IMR-90 (cell line): ENCODE data around the gene UBN1. TPM values are rescaled to one million over a fixed set of nuclear protein-coding genes. Genes with fewer than 3 reads are reported as not detected.

Experiments
- ATAC-seq: fragments of 200-7000 bp; cut with Tn5 transposase; 2 replicates; pipeline ENCODE4 v1.9.1; 2020; ENCODE audit warnings: low read depth, mild to moderate bottlenecking, moderate library complexity
- BruUV-seq: library from RNA; stranded (reverse); fragments of 400-500 nt; replicated peaks from 2 replicates; lab custom pipeline; 2021; lab: Mats Ljungman, UMichigan
- CTCF ChIA-PET: fragments of 300-600 bp; formaldehyde crosslinking; extraction: SDS; loops from one replicate; lab custom pipeline; 2021; ENCODE audit warnings: antibody characterized with exemption; lab: Yijun Ruan, JAX
- POLR2A ChIA-PET: fragments of 300-600 bp; sonication (Branson Sonifier 250); formaldehyde crosslinking; loops from one replicate; lab custom pipeline; 2022; ENCODE audit warnings: antibody characterized with exemption; ENCODE audit not compliant: unreplicated experiment; lab: Charles Lee
- DNase-seq: peaks from one replicate; pipeline ENCODE4 v3.0.0; 2013
- H2AFZ ChIP-seq: replicated peaks from 2 replicates; pipeline ENCODE3; 2013; ENCODE audit warnings: low read length, mild to moderate bottlenecking; ENCODE audit not compliant: poor library complexity
- H2AK5ac ChIP-seq: 2 replicates; pipeline ENCODE4 v1.6.1; 2013; ENCODE audit warnings: low read depth, low read length, inconsistent platforms
- H2AK9ac ChIP-seq: replicated peaks from 2 replicates; pipeline ENCODE3; 2013; ENCODE audit warnings: mild to moderate bottlenecking, low read depth, low read length, moderate library complexity; ENCODE audit not compliant: poor library complexity
- H2BK120ac ChIP-seq: 2 replicates; pipeline ENCODE4 v1.6.1; 2013; ENCODE audit warnings: low read depth, low read length, inconsistent platforms
- H2BK15ac ChIP-seq: 3 replicates; pipeline ENCODE4 v1.6.1; 2013; ENCODE audit warnings: low read depth, low read length, inconsistent platforms
- H2BK20ac ChIP-seq: 2 replicates; pipeline ENCODE4 v1.6.1; 2013; ENCODE audit warnings: low read depth, mild to moderate bottlenecking, inconsistent platforms, low read length, moderate library complexity
- H2BK5ac ChIP-seq: 2 replicates; pipeline ENCODE4 v1.6.1; 2013; ENCODE audit warnings: mild to moderate bottlenecking, low read depth, low read length, inconsistent platforms; ENCODE audit not compliant: poor library complexity, severe bottlenecking
- H3K14ac ChIP-seq: replicated peaks from 2 replicates; pipeline ENCODE4 v1.6.1; 2013; ENCODE audit warnings: low read depth, low read length, inconsistent platforms
- H3K18ac ChIP-seq: 2 replicates; pipeline ENCODE4 v1.6.1; 2013; ENCODE audit warnings: low read depth, low read length, control low read depth
- H3K23ac ChIP-seq: 2 replicates; pipeline ENCODE4 v1.6.1; 2013; ENCODE audit warnings: low read depth, low read length, inconsistent platforms
- H3K27ac ChIP-seq: 2 replicates; pipeline ENCODE4 v1.5.1; 2013; ENCODE audit warnings: mild to moderate bottlenecking, control low read depth, low read length; ENCODE audit not compliant: insufficient read depth
- H3K27me3 ChIP-seq: 2 replicates; pipeline ENCODE4 v1.6.1; 2013; ENCODE audit warnings: low read length; ENCODE audit not compliant: control insufficient read depth, insufficient read depth
- H3K36me3 ChIP-seq: 2 replicates; pipeline ENCODE4 v1.6.1; 2013; ENCODE audit warnings: low read length, mixed read lengths; ENCODE audit not compliant: control insufficient read depth, insufficient read depth
- H3K4ac ChIP-seq: 2 replicates; pipeline ENCODE4 v1.6.1; 2013; ENCODE audit warnings: low read depth, low read length, inconsistent platforms
- H3K4me1 ChIP-seq: 2 replicates; pipeline ENCODE4 v1.6.1; 2013; ENCODE audit warnings: low read length, mixed read lengths; ENCODE audit not compliant: control insufficient read depth, insufficient read depth
- H3K4me2 ChIP-seq: 2 replicates; pipeline ENCODE4 v1.6.1; 2013; ENCODE audit warnings: low read depth, mild to moderate bottlenecking, control low read depth, low read length, moderate library complexity
- H3K4me3 ChIP-seq: 2 replicates; pipeline ENCODE4 v1.5.1; 2013; ENCODE audit warnings: low read depth, mild to moderate bottlenecking, control low read depth, low read length, moderate library complexity; ENCODE audit not compliant: insufficient read depth
- H3K56ac ChIP-seq: 2 replicates; pipeline ENCODE4 v1.6.1; 2013; ENCODE audit warnings: low read length, inconsistent platforms; ENCODE audit not compliant: insufficient read depth; ENCODE audit errors: extremely low read depth
- H3K79me1 ChIP-seq, 2 experiments: 2 replicates each; pipeline ENCODE4 v1.6.1; 2013; ENCODE audit warnings: low read length in 2 of 2, inconsistent platforms in 1 of 2, low read depth in 1 of 2
- H3K9ac ChIP-seq: 2 replicates; pipeline ENCODE4 v1.6.1; 2013; ENCODE audit warnings: low read depth, low read length, control low read depth
- H3K9me1 ChIP-seq: 2 replicates; pipeline ENCODE4 v1.6.1; 2013; ENCODE audit warnings: low read length, inconsistent platforms; ENCODE audit not compliant: insufficient read depth
- H3K9me3 ChIP-seq: 2 replicates; pipeline ENCODE4 v1.6.1; 2013; ENCODE audit warnings: low read length; ENCODE audit not compliant: control insufficient read depth, insufficient read depth
- H4K20me1 ChIP-seq: 2 replicates; pipeline ENCODE4 v1.6.1; 2013; ENCODE audit warnings: low read length, inconsistent platforms; ENCODE audit not compliant: insufficient read depth
- H4K5ac ChIP-seq: 2 replicates; pipeline ENCODE4 v1.6.1; 2013; ENCODE audit warnings: mild to moderate bottlenecking, low read depth, low read length, control low read depth
- H4K8ac ChIP-seq, 2 experiments: 2 replicates each; pipeline ENCODE4 v1.6.1; 2013; ENCODE audit warnings: low read depth in 2 of 2, low read length in 2 of 2, control low read depth in 1 of 2, inconsistent platforms in 1 of 2
- H4K91ac ChIP-seq: 2 replicates; pipeline ENCODE4 v1.6.1; 2013; ENCODE audit warnings: low read depth, low read length, inconsistent platforms; ENCODE audit not compliant: insufficient read depth
- BHLHE40 ChIP-seq: fragments of 150-350 bp; IDR thresholded peaks from 2 replicates; pipeline ENCODE4 v1.6.1; 2016; ENCODE audit warnings: mild to moderate bottlenecking, low read depth, low read length
- CEBPB ChIP-seq: IDR thresholded peaks from 2 replicates; pipeline ENCODE4 v1.6.1; 2012; ENCODE audit warnings: low read depth, low read length, improper control_type of control experiment
- CTCF ChIP-seq: conservative IDR thresholded peaks from 2 replicates; pipeline ENCODE4 v1.5.1; 2012; ENCODE audit warnings: mild to moderate bottlenecking, low read depth, low read length, improper control_type of control experiment
- ELK1 ChIP-seq: fragments of 150-350 bp; IDR thresholded peaks from 2 replicates; pipeline ENCODE4 v1.6.1; 2016; ENCODE audit warnings: low read depth, mild to moderate bottlenecking, low read length, moderate library complexity, borderline replicate concordance
- MAFK ChIP-seq: IDR thresholded peaks from 2 replicates; pipeline ENCODE4 v1.6.1; 2012; ENCODE audit warnings: low read depth, low read length, improper control_type of control experiment
- MAZ ChIP-seq: IDR thresholded peaks from 2 replicates; pipeline ENCODE4 v1.6.1; 2012; ENCODE audit warnings: low read depth, mild to moderate bottlenecking, low read length, improper control_type of control experiment, moderate library complexity, borderline replicate concordance
- NFE2L2 ChIP-seq: fragments of 150-350 bp; IDR thresholded peaks from 2 replicates; pipeline ENCODE4 v1.6.1; 2016; ENCODE audit warnings: low read depth, mild to moderate bottlenecking, low read length
- POLR2A ChIP-seq: IDR thresholded peaks from 2 replicates; pipeline ENCODE4 v1.6.1; 2012; ENCODE audit warnings: mild to moderate bottlenecking, low read depth, low read length
- RAD21 ChIP-seq: IDR thresholded peaks from 2 replicates; pipeline ENCODE4 v1.6.1; 2012; ENCODE audit warnings: low read length, improper control_type of control experiment
- RCOR1 ChIP-seq: IDR thresholded peaks from 2 replicates; pipeline ENCODE4 v1.6.1; 2012; ENCODE audit warnings: mild to moderate bottlenecking, low read length, improper control_type of control experiment; ENCODE audit not compliant: insufficient replicate concordance
- RFX5 ChIP-seq: IDR thresholded peaks from 2 replicates; pipeline ENCODE4 v1.8.0; 2012; ENCODE audit warnings: low read depth, mild to moderate bottlenecking, low read length, moderate library complexity
- SMC3 ChIP-seq: fragments of 150-350 bp; IDR thresholded peaks from 2 replicates; pipeline ENCODE4 v1.6.1; 2016; ENCODE audit warnings: low read depth, mild to moderate bottlenecking, antibody characterized with exemption, low read length, moderate library complexity
- USF2 ChIP-seq: fragments of 150-350 bp; IDR thresholded peaks from 2 replicates; pipeline ENCODE4 v1.6.1; 2017; ENCODE audit warnings: mild to moderate bottlenecking, antibody characterized with exemption, low read length, low read depth
- WGBS, 2 experiments: methylation state at CpG; one replicate each; pipeline versions ENCODE4 v1.1.5 to v1.1.7; 2013; ENCODE audit warnings: missing lambda C conversion rate in 2 of 2; ENCODE audit not compliant: insufficient read length in 1 of 2; ENCODE audit errors: extremely low coverage in 2 of 2; 5-methylcytosine and 5-hydroxymethylcytosine counted together
- dilution Hi-C: fragments of 300-500 bp; cut with HindIII; formaldehyde crosslinking; loops from one replicate; pipeline ENCODE4 v1.14.3; 2018; ENCODE audit warnings: low sequenced_read_pairs; ENCODE audit not compliant: unreplicated experiment
- in situ Hi-C: fragments of 300-500 bp; cut with MboI; formaldehyde crosslinking; loops from 3 replicates; pipeline ENCODE4 v1.14.3; 2019; ENCODE audit warnings: low sequenced_read_pairs, inconsistent platforms, mixed read lengths
- intact Hi-C: fragments of 100-400 bp; cut with micrococcal nuclease; formaldehyde crosslinking; loops from 2 replicates; pipeline ENCODE4 v1.10.0; 2022
- polyA plus RNA-seq, 3 experiments: library from polyadenylated mRNA; depleted of rRNA; stranded (reverse); fragments of >200 nt; gene quantifications; 2 replicates each; pipeline ENCODE4 v1.2.3, GENCODE V29; 2012; ENCODE audit warnings: low replicate concordance in 1 of 3
- total RNA-seq: library from RNA; depleted of rRNA; stranded (reverse); fragments of >200 nt; gene quantifications from 2 replicates; pipeline ENCODE4 v1.2.3, GENCODE V29; 2012

UBN1 gene
- total and polyA plus RNA-seq, 2 of the 4 experiments (the other 2 are of a cell fraction), result 5.7 to 16.3 TPM

GRCh38 chr16:4891886-4892216 lies 44.6 kb downstream of the UBN1 start:
- no peaks in the 10 kb centered on the region for H3K27me3 ChIP-seq
- POLR2A ChIA-PET, result no interaction called here
- no peak overlapping the region for H4K5ac ChIP-seq
- dilution Hi-C loops, result no loop called here
- DNase-seq (no peak), ATAC-seq (peak; percentile 5; the same call in 1 of the 2 replicates)
- no peaks in the 10 kb centered on the region for H3K79me1 ChIP-seq
- peak overlapping the region; percentile 62 for H2AFZ ChIP-seq
- TF ChIP-seq RFX5 (no peak), CEBPB (no peak), CTCF (no peak), MAFK (no peak), MAZ (no peak), USF2 (no peak), RCOR1 (no peak), POLR2A (no peak), SMC3 (no peak), BHLHE40 (no peak), ELK1 (no peak), RAD21 (no peak), NFE2L2 (no peak)
- intact Hi-C loops, result loop anchor here (2.0 kb wide), 1 partner anchor 55 kb away; no protein-coding TSS in a partner anchor
- H3K27ac ChIP-seq, result no peak overlapping the region
- in situ Hi-C loops, result no loop called here
- no peak overlapping the region for H3K14ac ChIP-seq
- BruUV-seq, result no TSS peak
- H2BK15ac ChIP-seq, result no peak overlapping the region
- no peak overlapping the region for H2AK5ac ChIP-seq
- H3K18ac ChIP-seq, result no peak overlapping the region
- H4K91ac ChIP-seq, result no peak overlapping the region
- H3K56ac ChIP-seq, result no peak overlapping the region
- H3K9me1 ChIP-seq, result peaks cover 2% of the 10 kb centered on the region; the same call in 1 of the 2 replicates
- 78% methylated on average over 8 of the region's 12 CpGs; no CpG with 5 or more reads in 1 of the 2 experiments for WGBS, 2 experiments
- H3K4ac ChIP-seq, result no peak overlapping the region
- peaks cover 8% of the 10 kb centered on the region; the same call in 1 of the 2 replicates for H3K36me3 ChIP-seq
- no peak overlapping the region for H2BK120ac ChIP-seq
- no peak overlapping the region for H2BK20ac ChIP-seq
- no peaks in the 10 kb centered on the region for H3K9me3 ChIP-seq
- H3K4me3 ChIP-seq, result no peak overlapping the region
- peak overlapping the region; percentile 63 for H2AK9ac ChIP-seq
- H3K9ac ChIP-seq, result no peak overlapping the region
- no peaks in the 10 kb centered on the region; the same call in 1 of the 2 replicates for H4K20me1 ChIP-seq
- H4K8ac ChIP-seq, result no peak overlapping the region
- no peak overlapping the region for H3K23ac ChIP-seq
- H3K4me1 ChIP-seq, result peaks cover 8% of the 10 kb centered on the region
- no peak overlapping the region for H2BK5ac ChIP-seq
- CTCF ChIA-PET, result interaction anchor here (0.7 kb wide), 1 partner anchor 28 kb away, joined by 3 read pairs; no protein-coding TSS in a partner anchor
- H3K4me2 ChIP-seq, result no peak overlapping the region
